SK-N-SH treated with all-trans-retinoic acid at 6 μM for 48 hours (cell line): ENCODE results near the gene TEAD4.

ENCODE experiments used
- ATAC-seq: fragments of 200-7000 bp; cut with Tn5 transposase; 3 replicates; pipeline ENCODE4 v1.9.1; 2020; ENCODE audit warnings: mild to moderate bottlenecking, moderate library complexity
- ARNTL ChIP-seq: fragments of 450-650 bp; formaldehyde crosslinking; IDR thresholded peaks from 2 replicates; pipeline ENCODE4 v1.5.0; 2020; ENCODE audit warnings: low read depth, mild to moderate bottlenecking, moderate library complexity, borderline replicate concordance
- BACH2 ChIP-seq: fragments of 250-450 bp; sonication (Bioruptor Pico); IDR thresholded peaks from 2 replicates; pipeline ENCODE4 v1.9.0; 2021; ENCODE audit warnings: mild to moderate bottlenecking, borderline replicate concordance
- CREB5 ChIP-seq: fragments of 250-450 bp; sonication (Bioruptor Pico); IDR thresholded peaks from 2 replicates; pipeline ENCODE4 v1.5.1; 2020; ENCODE audit warnings: low read depth, mild to moderate bottlenecking, moderate library complexity
- CSDC2 ChIP-seq: fragments of 250-450 bp; sonication (Bioruptor Pico); IDR thresholded peaks from 2 replicates; pipeline ENCODE4 v1.5.0; 2020; ENCODE audit warnings: mild to moderate bottlenecking, moderate library complexity
- ESRRG ChIP-seq: fragments of 250-450 bp; sonication (Bioruptor Pico); IDR thresholded peaks from 2 replicates; pipeline ENCODE4 v1.6.1; 2021; ENCODE audit warnings: mild to moderate bottlenecking
- GLIS3 ChIP-seq: fragments of 250-450 bp; sonication (Bioruptor Pico); IDR thresholded peaks from 2 replicates; pipeline ENCODE4 v1.5.0; 2020; ENCODE audit warnings: mild to moderate bottlenecking, moderate library complexity
- ISL1 ChIP-seq: fragments of 250-450 bp; sonication (Bioruptor Pico); IDR thresholded peaks from 2 replicates; pipeline ENCODE4 v2.1.2; 2022; ENCODE audit warnings: mild to moderate bottlenecking, moderate library complexity
- OSR1 ChIP-seq: fragments of 250-450 bp; sonication (Bioruptor Pico); IDR thresholded peaks from 2 replicates; pipeline ENCODE4 v1.8.0; 2022; ENCODE audit warnings: moderate library complexity, mild to moderate bottlenecking, inconsistent platforms
- PPARA ChIP-seq: fragments of 250-450 bp; sonication (Bioruptor Pico); IDR thresholded peaks from 2 replicates; pipeline ENCODE4 v1.5.0; 2020; ENCODE audit warnings: mild to moderate bottlenecking, borderline replicate concordance
- RARB ChIP-seq: fragments of 250-450 bp; sonication (Bioruptor Pico); IDR thresholded peaks from 2 replicates; pipeline ENCODE4 v1.8.0; 2021; ENCODE audit warnings: mild to moderate bottlenecking, moderate library complexity
- SNAI2 ChIP-seq: fragments of 250-450 bp; sonication (Bioruptor Pico); IDR thresholded peaks from 2 replicates; pipeline ENCODE4 v1.5.0; 2020; ENCODE audit warnings: mild to moderate bottlenecking, moderate library complexity
- TOX ChIP-seq: fragments of 250-450 bp; sonication (Bioruptor Pico); IDR thresholded peaks from 2 replicates; pipeline ENCODE4 v1.8.0; 2021; ENCODE audit warnings: mild to moderate bottlenecking, moderate library complexity, borderline replicate concordance
- TSHZ2 ChIP-seq: fragments of 250-450 bp; sonication (Bioruptor Pico); IDR thresholded peaks from 2 replicates; pipeline ENCODE4 v1.5.0; 2020; ENCODE audit warnings: mild to moderate bottlenecking, moderate library complexity
- ZC3H10 ChIP-seq: fragments of 250-450 bp; sonication (Bioruptor Pico); IDR thresholded peaks from 2 replicates; pipeline ENCODE4 v1.5.1; 2021; ENCODE audit warnings: mild to moderate bottlenecking, moderate library complexity
- ZFP3 ChIP-seq: fragments of 250-450 bp; sonication (Bioruptor Pico); IDR thresholded peaks from 2 replicates; pipeline ENCODE4 v1.5.0; 2020; ENCODE audit warnings: mild to moderate bottlenecking, moderate library complexity
- ZFP30 ChIP-seq: fragments of 450-650 bp; formaldehyde crosslinking; IDR thresholded peaks from 2 replicates; pipeline ENCODE4 v1.5.0; 2022; ENCODE audit warnings: mild to moderate bottlenecking, moderate library complexity
- ZNF565 ChIP-seq: fragments of 450-650 bp; formaldehyde crosslinking; conservative IDR thresholded peaks from 2 replicates; pipeline ENCODE4 v1.5.0; 2020; ENCODE audit warnings: low read depth, mild to moderate bottlenecking, moderate library complexity
- ZNF70 ChIP-seq: fragments of 450-650 bp; formaldehyde crosslinking; IDR thresholded peaks from 2 replicates; pipeline ENCODE4 v1.5.0; 2020; ENCODE audit warnings: mild to moderate bottlenecking, moderate library complexity
- ZNF8 ChIP-seq: fragments of 450-650 bp; formaldehyde crosslinking; IDR thresholded peaks from 2 replicates; pipeline ENCODE4 v1.5.0; 2020; ENCODE audit warnings: mild to moderate bottlenecking, moderate library complexity
- TF ChIP-seq, protein P1 (sequence below): fragments of 250-450 bp; sonication (Bioruptor Pico); IDR thresholded peaks from 2 replicates; pipeline ENCODE4 v1.8.0; 2020; ENCODE audit warnings: mild to moderate bottlenecking, moderate library complexity, borderline replicate concordance
- TF ChIP-seq, protein P2 (sequence below): fragments of 250-450 bp; sonication (Bioruptor Pico); IDR thresholded peaks from 2 replicates; pipeline ENCODE4 v1.8.0; 2021; ENCODE audit warnings: low read depth, mild to moderate bottlenecking, moderate library complexity, borderline replicate concordance

TEAD4 gene

DNA sequence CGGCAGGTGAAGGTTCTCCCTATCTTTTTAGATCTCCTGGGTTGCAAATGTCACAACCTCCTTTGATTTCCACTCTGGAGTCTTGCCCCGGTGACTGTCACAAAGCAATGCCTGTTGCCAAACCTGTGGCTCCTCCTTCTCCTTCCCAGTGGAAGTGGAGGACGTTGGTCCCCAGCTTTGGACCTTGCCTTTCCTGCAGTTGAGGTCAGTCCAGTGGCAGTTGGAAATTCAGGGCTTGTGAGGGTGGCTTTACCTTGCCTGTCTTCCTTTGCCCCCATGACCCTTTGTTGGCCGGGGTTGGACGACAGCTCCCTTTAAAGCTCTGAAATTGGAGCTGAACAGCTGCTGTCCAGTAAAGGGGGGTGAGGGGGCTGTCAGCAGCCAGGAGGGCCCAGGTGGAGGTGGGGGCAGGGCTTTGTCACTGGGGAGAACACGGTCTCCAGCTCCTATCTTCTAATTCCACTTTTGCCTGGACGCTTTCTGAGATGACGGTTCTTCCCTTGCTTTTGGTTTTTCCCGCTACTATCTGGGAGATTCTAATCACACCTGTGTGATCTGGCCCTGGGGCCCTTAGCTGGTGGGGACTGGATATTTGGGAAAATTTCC, 4.1 kb downstream of the TEAD4 start:
- TF ChIP-seq CREB5, result no peak
- no peak for TF ChIP-seq ZNF565 (CRISPR knock-in tag)
- TF ChIP-seq, protein P1, sequence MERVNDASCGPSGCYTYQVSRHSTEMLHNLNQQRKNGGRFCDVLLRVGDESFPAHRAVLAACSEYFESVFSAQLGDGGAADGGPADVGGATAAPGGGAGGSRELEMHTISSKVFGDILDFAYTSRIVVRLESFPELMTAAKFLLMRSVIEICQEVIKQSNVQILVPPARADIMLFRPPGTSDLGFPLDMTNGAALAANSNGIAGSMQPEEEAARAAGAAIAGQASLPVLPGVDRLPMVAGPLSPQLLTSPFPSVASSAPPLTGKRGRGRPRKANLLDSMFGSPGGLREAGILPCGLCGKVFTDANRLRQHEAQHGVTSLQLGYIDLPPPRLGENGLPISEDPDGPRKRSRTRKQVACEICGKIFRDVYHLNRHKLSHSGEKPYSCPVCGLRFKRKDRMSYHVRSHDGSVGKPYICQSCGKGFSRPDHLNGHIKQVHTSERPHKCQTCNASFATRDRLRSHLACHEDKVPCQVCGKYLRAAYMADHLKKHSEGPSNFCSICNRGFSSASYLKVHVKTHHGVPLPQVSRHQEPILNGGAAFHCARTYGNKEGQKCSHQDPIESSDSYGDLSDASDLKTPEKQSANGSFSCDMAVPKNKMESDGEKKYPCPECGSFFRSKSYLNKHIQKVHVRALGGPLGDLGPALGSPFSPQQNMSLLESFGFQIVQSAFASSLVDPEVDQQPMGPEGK (CRISPR knock-in tag), result no peak
- TF ChIP-seq, protein P2, sequence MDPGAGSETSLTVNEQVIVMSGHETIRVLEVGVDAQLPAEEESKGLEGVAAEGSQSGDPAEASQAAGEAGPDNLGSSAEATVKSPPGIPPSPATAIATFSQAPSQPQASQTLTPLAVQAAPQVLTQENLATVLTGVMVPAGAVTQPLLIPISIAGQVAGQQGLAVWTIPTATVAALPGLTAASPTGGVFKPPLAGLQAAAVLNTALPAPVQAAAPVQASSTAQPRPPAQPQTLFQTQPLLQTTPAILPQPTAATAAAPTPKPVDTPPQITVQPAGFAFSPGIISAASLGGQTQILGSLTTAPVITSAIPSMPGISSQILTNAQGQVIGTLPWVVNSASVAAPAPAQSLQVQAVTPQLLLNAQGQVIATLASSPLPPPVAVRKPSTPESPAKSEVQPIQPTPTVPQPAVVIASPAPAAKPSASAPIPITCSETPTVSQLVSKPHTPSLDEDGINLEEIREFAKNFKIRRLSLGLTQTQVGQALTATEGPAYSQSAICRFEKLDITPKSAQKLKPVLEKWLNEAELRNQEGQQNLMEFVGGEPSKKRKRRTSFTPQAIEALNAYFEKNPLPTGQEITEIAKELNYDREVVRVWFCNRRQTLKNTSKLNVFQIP (CRISPR knock-in tag), result no peak
- no peak for ATAC-seq

DNA sequence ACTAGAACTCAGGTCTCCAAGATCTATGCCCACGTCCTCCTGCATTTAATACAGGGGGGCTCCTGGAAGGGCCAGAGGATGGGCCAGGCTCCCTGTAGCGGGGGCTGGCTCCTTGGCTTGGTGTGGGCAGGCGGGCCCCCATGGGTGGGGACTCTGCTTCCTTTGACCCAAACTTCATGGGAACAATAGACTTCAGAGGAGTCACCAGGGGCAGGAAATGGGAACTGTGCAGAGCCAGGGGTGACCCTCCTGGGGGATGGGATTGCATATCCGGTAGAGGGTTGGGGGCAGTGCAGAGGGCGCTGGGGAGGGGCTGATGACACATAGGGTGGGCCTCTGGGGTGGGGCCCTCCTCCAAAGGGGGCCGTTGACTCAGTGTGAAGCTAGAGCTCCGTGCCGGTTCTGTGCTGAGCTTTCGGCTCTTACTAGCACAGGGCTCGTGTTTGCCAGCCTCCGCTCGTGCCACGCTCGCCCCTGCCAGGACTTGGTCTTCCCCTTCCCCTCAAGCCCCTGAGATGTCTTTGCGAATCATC, 4.6 kb downstream of the TEAD4 start:
- ATAC-seq, result no peak
- no peak for TF ChIP-seq ZFP3 (CRISPR knock-in tag)
- no peak for TF ChIP-seq PPARA
- TF ChIP-seq CSDC2 (CRISPR knock-in tag), result no peak
- TF ChIP-seq ZNF70, result no peak
- no peak for TF ChIP-seq ISL1 (CRISPR knock-in tag)
- TF ChIP-seq, protein P2 (CRISPR knock-in tag), result no peak
- TF ChIP-seq ZC3H10 (CRISPR knock-in tag), result no peak
- TF ChIP-seq ZNF8 (CRISPR knock-in tag), result no peak
- TF ChIP-seq, protein P1 (CRISPR knock-in tag), result no peak
- no peak for TF ChIP-seq OSR1 (CRISPR knock-in tag)
- TF ChIP-seq TSHZ2, result no peak
- TF ChIP-seq ESRRG (CRISPR knock-in tag), result no peak
- no peak for TF ChIP-seq SNAI2 (CRISPR knock-in tag)
- TF ChIP-seq BACH2 (CRISPR knock-in tag), result no peak
- TF ChIP-seq ARNTL (CRISPR knock-in tag), result no peak
- TF ChIP-seq ZFP30 (CRISPR knock-in tag), result no peak
- no peak for TF ChIP-seq GLIS3 (CRISPR knock-in tag)
- TF ChIP-seq RARB (CRISPR knock-in tag), result no peak
- TF ChIP-seq TOX (CRISPR knock-in tag), result no peak
- no peak for TF ChIP-seq CREB5
